OCI-LY7 (cell line): Measurements from ENCODE around the gene VIT. TPM values are rescaled to one million over a fixed set of nuclear protein-coding genes. Genes with fewer than 3 reads are reported as not detected.

Experiments used
- BruUV-seq: library from RNA; stranded (reverse); fragments of 400-500 nt; replicated peaks from 2 replicates; lab custom pipeline; 2021; lab: Mats Ljungman, UMichigan
- CTCF ChIA-PET: fragments of 300-600 bp; sonication (Branson Sonifier 250); formaldehyde crosslinking; loops from one replicate; lab custom pipeline; 2022; ENCODE audit warnings: antibody characterized with exemption; ENCODE audit not compliant: unreplicated experiment; lab: Charles Lee
- POLR2A ChIA-PET: fragments of 300-600 bp; sonication (Branson Sonifier 250); formaldehyde crosslinking; loops from one replicate; lab custom pipeline; 2022; ENCODE audit warnings: antibody characterized with exemption; lab: Charles Lee
- DNase-seq: peaks from one replicate; pipeline ENCODE4 v3.0.0-alpha.2; 2015; ENCODE audit warnings: low spot score
- H2AFZ ChIP-seq: fragments of 200-600 bp; sonication (generic), shearing (Covaris generic); 2 replicates; pipeline ENCODE4 v1.6.1; 2014; ENCODE audit warnings: mild to moderate bottlenecking, antibody characterized with exemption, low read length, moderate library complexity
- H3K27ac ChIP-seq: fragments of 200-600 bp; sonication (generic); 2 replicates; pipeline ENCODE4 v1.5.1; 2014; ENCODE audit warnings: mixed run types, low read depth, mild to moderate bottlenecking, moderate library complexity, low read length, inconsistent platforms; ENCODE audit not compliant: poor library complexity, severe bottlenecking
- H3K36me3 ChIP-seq: fragments of 200-600 bp; sonication (generic); 2 replicates; pipeline ENCODE4 v1.6.1; 2014; ENCODE audit warnings: mild to moderate bottlenecking, antibody characterized with exemption, low read length, moderate library complexity, mixed read lengths; ENCODE audit not compliant: insufficient read depth
- H3K4me1 ChIP-seq: fragments of 200-600 bp; sonication (generic); 2 replicates; pipeline ENCODE4 v1.5.1; 2014; ENCODE audit warnings: mild to moderate bottlenecking, low read length; ENCODE audit not compliant: insufficient read depth, poor library complexity, severe bottlenecking
- H3K4me2 ChIP-seq: fragments of 200-600 bp; sonication (generic); 2 replicates; pipeline ENCODE4 v1.6.1; 2014; ENCODE audit warnings: mild to moderate bottlenecking, low read length
- H3K4me3 ChIP-seq: fragments of 200-600 bp; sonication (generic); 2 replicates; pipeline ENCODE4 v1.5.1; 2014; ENCODE audit warnings: mild to moderate bottlenecking, low read depth, low read length; ENCODE audit not compliant: poor library complexity, severe bottlenecking
- H3K79me2 ChIP-seq: fragments of 200-600 bp; sonication (generic); 2 replicates; pipeline ENCODE4 v1.6.1; 2016; ENCODE audit warnings: low read depth, mild to moderate bottlenecking, low read length, moderate library complexity, mixed read lengths; ENCODE audit not compliant: insufficient read depth
- H3K9me2 ChIP-seq: fragments of 200-600 bp; sonication (generic); 2 replicates; pipeline ENCODE4 v1.6.1; 2016; ENCODE audit warnings: mild to moderate bottlenecking, low read length, mixed read lengths; ENCODE audit not compliant: insufficient read depth
- H3K9me3 ChIP-seq: fragments of 200-600 bp; sonication (generic); 2 replicates; pipeline ENCODE4 v1.6.1; 2014; ENCODE audit warnings: mild to moderate bottlenecking, mixed run types, low read length, mixed read lengths
- H4K20me1 ChIP-seq: fragments of 200-600 bp; sonication (generic); 2 replicates; pipeline ENCODE4 v1.6.1; 2014; ENCODE audit warnings: mild to moderate bottlenecking, antibody characterized with exemption, low read length, moderate library complexity, mixed read lengths; ENCODE audit not compliant: insufficient read depth
- CTCF ChIP-seq: fragments of 200-600 bp; sonication (generic); conservative IDR thresholded peaks from 2 replicates; pipeline ENCODE4 v1.5.1; 2014; ENCODE audit warnings: mild to moderate bottlenecking, antibody characterized with exemption, low read length, moderate library complexity, mixed read lengths
- EZH2phosphoT487 ChIP-seq: fragments of 200-600 bp; sonication (generic); IDR thresholded peaks from 2 replicates; pipeline ENCODE4 v1.6.1; 2018; ENCODE audit warnings: low read depth, borderline replicate concordance, mild to moderate bottlenecking, mixed run types, antibody characterized with exemption, low read length, moderate library complexity, mixed read lengths
- intact Hi-C: fragments of 100-400 bp; cut with micrococcal nuclease; formaldehyde crosslinking; loops from one replicate; pipeline ENCODE4 v1.10.0; 2022; ENCODE audit not compliant: unreplicated experiment
- total RNA-seq, 2 experiments: library from RNA; depleted of rRNA in 1 of 2; stranded (reverse); fragments of >200 nt in 1 of 2; shearing (Covaris generic) in 1 of 2; gene quantifications; 2 replicates each; pipeline ENCODE4 v1.2.3, GENCODE V29; 2014 to 2022

The VIT gene
- total RNA-seq, 2 experiments from 2014 or later, result not detected

DNA sequence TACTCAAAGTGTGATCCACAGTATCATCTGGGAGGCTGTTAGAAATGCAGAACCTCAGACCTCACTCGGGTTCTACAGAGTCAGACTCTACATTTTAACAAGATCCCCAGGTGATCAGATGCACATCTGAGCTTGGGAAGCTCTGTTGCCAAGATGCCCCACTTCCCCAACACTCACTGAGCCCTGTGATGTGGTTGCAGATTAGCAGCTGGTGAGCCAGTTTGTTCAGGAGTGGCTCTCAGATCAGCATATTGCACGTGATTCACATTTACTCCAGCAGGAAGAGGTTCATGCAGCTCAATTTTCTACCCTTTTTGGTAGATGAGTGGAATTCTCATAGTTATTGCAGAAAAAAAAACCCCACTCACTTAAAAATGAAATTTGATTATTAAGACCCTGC, 96.4 kb downstream of the VIT start:
- Histone ChIP-seq H2AFZ (no peak overlapping the region), H4K20me1 (no peaks in the 10 kb centered on the region), H3K9me2 (no peaks in the 10 kb centered on the region), H3K4me2 (no peak overlapping the region), H3K9me3 (no peaks in the 10 kb centered on the region), H3K4me3 (no peak overlapping the region), H3K27ac (no peak overlapping the region), H3K36me3 (no peaks in the 10 kb centered on the region), H3K79me2 (no peaks in the 10 kb centered on the region), H3K4me1 (peaks cover 9% of the 10 kb centered on the region)
- no peak for TF ChIP-seq EZH2phosphoT487
- TF ChIP-seq CTCF, result no peak
- DNase-seq, result no peak
- CTCF ChIA-PET, result no interaction called here
- intact Hi-C loops, result no loop called here
- no TSS peak for BruUV-seq
- POLR2A ChIA-PET, result interaction anchor here (1.3 kb wide), 1 partner anchor 23 kb away, joined by 3 read pairs; no protein-coding TSS in a partner anchor

- no peak overlapping the region for H2AFZ ChIP-seq
- no peaks in the 10 kb centered on the region for H3K36me3 ChIP-seq
- no peaks in the 10 kb centered on the region for H4K20me1 ChIP-seq
- H3K4me2 ChIP-seq, result no peak overlapping the region
- no peaks in the 10 kb centered on the region for H3K9me2 ChIP-seq
- intact Hi-C loops, result no loop called here
- no peaks in the 10 kb centered on the region for H3K9me3 ChIP-seq
- no peak overlapping the region for H3K27ac ChIP-seq
- ChIA-PET POLR2A (interaction anchor here (1.3 kb wide), 1 partner anchor 9 kb away, joined by 3 read pairs; no protein-coding TSS in a partner anchor), CTCF (no interaction called here)
- H3K79me2 ChIP-seq, result no peaks in the 10 kb centered on the region
- no peak overlapping the region for H3K4me3 ChIP-seq
- no TSS peak for BruUV-seq
- TF ChIP-seq CTCF, result no peak
- no peak for TF ChIP-seq EZH2phosphoT487
- no peaks in the 10 kb centered on the region for H3K4me1 ChIP-seq
- DNase-seq, result no peak
Observed at GRCh38 chr2:36797324-36798070, 101.0 kb downstream of the VIT start.

DNA sequence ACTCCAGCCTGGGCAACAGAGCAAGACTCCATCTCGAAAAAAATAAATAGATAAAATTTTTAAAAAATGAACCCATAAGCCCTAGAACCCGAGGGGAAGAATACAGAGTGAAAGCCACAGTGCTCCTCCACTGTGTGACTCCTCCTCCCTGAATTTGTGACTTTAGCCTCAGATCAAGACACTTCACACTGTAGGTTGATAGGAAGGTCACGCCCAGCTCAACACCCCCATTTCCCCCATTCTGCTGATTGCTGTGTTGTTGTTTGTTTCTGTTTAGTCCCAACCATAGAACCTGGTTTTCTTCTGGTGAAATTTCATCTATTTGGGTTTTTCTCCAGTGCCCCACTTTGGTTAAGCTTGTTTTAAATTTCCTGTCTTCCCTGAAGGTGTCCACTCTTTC, 102.2 kb downstream of the VIT start:
- Histone ChIP-seq H3K79me2 (no peaks in the 10 kb centered on the region), H3K9me2 (no peaks in the 10 kb centered on the region), H2AFZ (no peak overlapping the region), H3K4me1 (no peaks in the 10 kb centered on the region), H3K4me2 (no peak overlapping the region), H3K27ac (no peak overlapping the region), H3K9me3 (no peaks in the 10 kb centered on the region), H4K20me1 (no peaks in the 10 kb centered on the region), H3K4me3 (no peak overlapping the region), H3K36me3 (no peaks in the 10 kb centered on the region)
- intact Hi-C loops, result no loop called here
- no TSS peak for BruUV-seq
- ChIA-PET CTCF (no interaction called here), POLR2A (no interaction called here)
- TF ChIP-seq CTCF (no peak), EZH2phosphoT487 (no peak)
- no peak for DNase-seq
